Stimulated activated CD4-positive, alpha-beta T cell treated with anti-CD3 and anti-CD28 coated beads, Interleukin-15, amount 100 ng/mL, for 48 hours (primary cell): ENCODE measurements around the gene CFAP46.

ENCODE experiments used
- DNase-seq, 2 donors: peaks; one replicate each; pipeline ENCODE4 v3.0.0-alpha.2; 2020; ENCODE audit warnings: low read depth in 2 of 2

Gene CFAP46

GRCh38 chr10:132788831-132789219 lies 153.5 kb downstream of the CFAP46 start:
- no peak for DNase-seq

- no peak for DNase-seq
Observed at GRCh38 chr10:132788180-132788830, 154.1 kb downstream of the CFAP46 start.

GRCh38 chr10:132787495-132788179 lies 154.7 kb downstream of the CFAP46 start:
- DNase-seq = no peak

- no peak for DNase-seq
Observed at GRCh38 chr10:132786884-132787494, 155.4 kb downstream of the CFAP46 start.

- DNase-seq = no peak
Observed at GRCh38 chr10:132786476-132786883, 155.9 kb downstream of the CFAP46 start.

- DNase-seq = no peak
Observed at GRCh38 chr10:132785723-132786475, 156.5 kb downstream of the CFAP46 start, which contains the start of gene NKX6-2. Gene NKX6-2 (minus strand): TSS chr10:132786147. CDS start chr10:132785948, 199 bp downstream.

- DNase-seq = no peak
Observed at GRCh38 chr10:132784866-132785722, 157.3 kb downstream of the CFAP46 start.

GRCh38 chr10:132783940-132784865 lies 158.2 kb downstream of the CFAP46 start:
- DNase-seq = no peak

- DNase-seq = no peak
Observed at GRCh38 chr10:132783165-132783939, 159.0 kb downstream of the CFAP46 start.

- no peak for DNase-seq
Observed at GRCh38 chr10:132781556-132781955, 160.8 kb downstream of the CFAP46 start.

- DNase-seq = no peak
Observed at GRCh38 chr10:132780356-132780755, 162.0 kb downstream of the CFAP46 start.

GRCh38 chr10:132779549-132780294 lies 162.6 kb downstream of the CFAP46 start:
- DNase-seq = no peak

GRCh38 chr10:132777441-132777840 lies 164.9 kb downstream of the CFAP46 start:
- no peak for DNase-seq

GRCh38 chr10:132776821-132777220 lies 165.5 kb downstream of the CFAP46 start:
- no peak for DNase-seq

- DNase-seq = no peak
Observed at GRCh38 chr10:132776186-132776585, 166.2 kb downstream of the CFAP46 start.

GRCh38 chr10:132774902-132775863 lies 167.2 kb downstream of the CFAP46 start:
- DNase-seq = no peak

GRCh38 chr10:132774181-132774901 lies 168.0 kb downstream of the CFAP46 start:
- DNase-seq = no peak
